ENCODE measurements around the gene DCAF11.

DCAF11 gene

GRCh38 chr14:24114532-24115421 is at the start of gene DCAF11, which contains the start of gene NRL:
Gene DCAF11 (plus strand): TSS chr14:24114777. CDS start chr14:24115595, 818 bp downstream.
Gene NRL (minus strand): TSS chr14:24114949. CDS start chr14:24082848, 32,101 bp downstream.
- Histone ChIP-seq H3K4me3 (ENCODE audit: low read length in 2 of 2) (peak within 1 kb of the TSS; percentile 93 to 96), H3K9ac (ENCODE audit: low read length in 2 of 2) (peak within 1 kb of the TSS; percentile 96 to 97), H3K36me3 (ENCODE audit: control insufficient read depth in 2 of 2, insufficient read depth in 2 of 2, low read length in 2 of 2) (peaks cover 23 to 25% of the 10 kb centered on the region in 2 donors), H3K27me3 (ENCODE audit: control insufficient read depth in 1 of 2, insufficient read depth in 2 of 2, low read length in 2 of 2) (no peaks in the 10 kb centered on the region), H3K4me1 (ENCODE audit: control insufficient read depth, insufficient read depth, low read length) (peaks cover 18% of the 10 kb centered on the region), H3K27ac (ENCODE audit: low read length) (peak within 1 kb of the TSS; percentile 97), H3K9me3 (ENCODE audit: control insufficient read depth in 2 of 2, low read length in 2 of 2) (no peaks in the 10 kb centered on the region)

- Histone ChIP-seq H3K27ac (ENCODE audit: low read length) (no peak overlapping the region), H3K4me3 (ENCODE audit: low read length in 2 of 2) (no peak overlapping the region), H3K27me3 (ENCODE audit: control insufficient read depth in 1 of 2, insufficient read depth in 2 of 2, low read length in 2 of 2) (peaks cover 0 to 3% of the 10 kb centered on the region in 2 donors), H3K4me1 (ENCODE audit: control insufficient read depth, insufficient read depth, low read length) (no peaks in the 10 kb centered on the region), H3K9ac (ENCODE audit: low read length in 2 of 2) (no peak overlapping the region), H3K36me3 (ENCODE audit: control insufficient read depth in 2 of 2, insufficient read depth in 2 of 2, low read length in 2 of 2) (no peaks in the 10 kb centered on the region), H3K9me3 (ENCODE audit: control insufficient read depth in 2 of 2, low read length in 2 of 2) (no peaks in the 10 kb centered on the region)
These were observed 49.7 kb upstream of the DCAF11 start for GRCh38 chr14:24064856-24065255.

GRCh38 chr14:24065408-24065807 is 49.2 kb upstream of the DCAF11 start:
- H3K4me3 ChIP-seq (ENCODE audit: low read length in 2 of 2), result no peak overlapping the region
- H3K27ac ChIP-seq (ENCODE audit: low read length), result no peak overlapping the region
- H3K9me3 ChIP-seq (ENCODE audit: control insufficient read depth in 2 of 2, low read length in 2 of 2), result no peaks in the 10 kb centered on the region
- H3K27me3 ChIP-seq (ENCODE audit: control insufficient read depth in 1 of 2, insufficient read depth in 2 of 2, low read length in 2 of 2), result no peaks in the 10 kb centered on the region
- no peaks in the 10 kb centered on the region for H3K4me1 ChIP-seq (ENCODE audit: control insufficient read depth, insufficient read depth, low read length)
- no peak overlapping the region for H3K9ac ChIP-seq (ENCODE audit: low read length in 2 of 2)
- no peaks in the 10 kb centered on the region for H3K36me3 ChIP-seq (ENCODE audit: control insufficient read depth in 2 of 2, insufficient read depth in 2 of 2, low read length in 2 of 2)

GRCh38 chr14:24066496-24067132 is 48.0 kb upstream of the DCAF11 start:
- no peaks in the 10 kb centered on the region for H3K9me3 ChIP-seq (ENCODE audit: control insufficient read depth in 2 of 2, low read length in 2 of 2)
- no peaks in the 10 kb centered on the region for H3K27me3 ChIP-seq (ENCODE audit: control insufficient read depth in 1 of 2, insufficient read depth in 2 of 2, low read length in 2 of 2)
- H3K36me3 ChIP-seq (ENCODE audit: control insufficient read depth in 2 of 2, insufficient read depth in 2 of 2, low read length in 2 of 2), result no peaks in the 10 kb centered on the region
- no peak overlapping the region for H3K27ac ChIP-seq (ENCODE audit: low read length)
- no peak overlapping the region for H3K9ac ChIP-seq (ENCODE audit: low read length in 2 of 2)
- H3K4me1 ChIP-seq (ENCODE audit: control insufficient read depth, insufficient read depth, low read length), result peaks cover 2% of the 10 kb centered on the region
- no peak overlapping the region for H3K4me3 ChIP-seq (ENCODE audit: low read length in 2 of 2)

GRCh38 chr14:24067133-24068082 is 47.2 kb upstream of the DCAF11 start:
- peaks cover 10% of the 10 kb centered on the region for H3K4me1 ChIP-seq (ENCODE audit: control insufficient read depth, insufficient read depth, low read length)
- H3K9ac ChIP-seq (ENCODE audit: low read length in 2 of 2), result no peak overlapping the region
- H3K27me3 ChIP-seq (ENCODE audit: control insufficient read depth in 1 of 2, insufficient read depth in 2 of 2, low read length in 2 of 2), result no peaks in the 10 kb centered on the region
- H3K36me3 ChIP-seq (ENCODE audit: control insufficient read depth in 2 of 2, insufficient read depth in 2 of 2, low read length in 2 of 2), result no peaks in the 10 kb centered on the region
- H3K9me3 ChIP-seq (ENCODE audit: control insufficient read depth in 2 of 2, low read length in 2 of 2), result no peaks in the 10 kb centered on the region
- H3K27ac ChIP-seq (ENCODE audit: low read length), result no peak overlapping the region
- H3K4me3 ChIP-seq (ENCODE audit: low read length in 2 of 2), result no peak overlapping the region

- Histone ChIP-seq H3K4me3 (ENCODE audit: low read length in 2 of 2) (no peak overlapping the region), H3K9ac (ENCODE audit: low read length in 2 of 2) (no peak overlapping the region), H3K27ac (ENCODE audit: low read length) (no peak overlapping the region)
These were observed 45.7 kb upstream of the DCAF11 start for GRCh38 chr14:24068711-24069410.

GRCh38 chr14:24069411-24069735 is 45.2 kb upstream of the DCAF11 start:
- H3K36me3 ChIP-seq (ENCODE audit: control insufficient read depth in 2 of 2, insufficient read depth in 2 of 2, low read length in 2 of 2), result no peaks in the 10 kb centered on the region
- no peaks in the 10 kb centered on the region for H3K27me3 ChIP-seq (ENCODE audit: control insufficient read depth in 1 of 2, insufficient read depth in 2 of 2, low read length in 2 of 2)
- H3K4me1 ChIP-seq (ENCODE audit: control insufficient read depth, insufficient read depth, low read length), result peaks cover 16% of the 10 kb centered on the region
- H3K9me3 ChIP-seq (ENCODE audit: control insufficient read depth in 2 of 2, low read length in 2 of 2), result no peaks in the 10 kb centered on the region
- H3K4me3 ChIP-seq (ENCODE audit: low read length in 2 of 2), result no peak overlapping the region
- H3K9ac ChIP-seq (ENCODE audit: low read length in 2 of 2), result no peak overlapping the region
- H3K27ac ChIP-seq (ENCODE audit: low read length), result no peak overlapping the region

More at GRCh38 chr14:24068711-24069410, 45.7 kb upstream of the DCAF11 start:
- H3K36me3 ChIP-seq (ENCODE audit: control insufficient read depth in 2 of 2, insufficient read depth in 2 of 2, low read length in 2 of 2), result no peaks in the 10 kb centered on the region
- no peaks in the 10 kb centered on the region for H3K9me3 ChIP-seq (ENCODE audit: control insufficient read depth in 2 of 2, low read length in 2 of 2)
- no peaks in the 10 kb centered on the region for H3K27me3 ChIP-seq (ENCODE audit: control insufficient read depth in 1 of 2, insufficient read depth in 2 of 2, low read length in 2 of 2)
- peaks cover 16% of the 10 kb centered on the region for H3K4me1 ChIP-seq (ENCODE audit: control insufficient read depth, insufficient read depth, low read length)

GRCh38 chr14:24070285-24071143 is 44.1 kb upstream of the DCAF11 start:
- no peaks in the 10 kb centered on the region for H3K9me3 ChIP-seq (ENCODE audit: control insufficient read depth in 2 of 2, low read length in 2 of 2)
- H3K4me3 ChIP-seq (ENCODE audit: low read length in 2 of 2), result no peak overlapping the region
- H3K27ac ChIP-seq (ENCODE audit: low read length), result no peak overlapping the region
- no peak overlapping the region for H3K9ac ChIP-seq (ENCODE audit: low read length in 2 of 2)
- peaks cover 16% of the 10 kb centered on the region for H3K4me1 ChIP-seq (ENCODE audit: control insufficient read depth, insufficient read depth, low read length)
- H3K27me3 ChIP-seq (ENCODE audit: control insufficient read depth in 1 of 2, insufficient read depth in 2 of 2, low read length in 2 of 2), result peaks cover 0 to 2% of the 10 kb centered on the region in 2 donors
- no peaks in the 10 kb centered on the region for H3K36me3 ChIP-seq (ENCODE audit: control insufficient read depth in 2 of 2, insufficient read depth in 2 of 2, low read length in 2 of 2)

GRCh38 chr14:24071144-24071697 is 43.4 kb upstream of the DCAF11 start, which contains the start of gene CPNE6:
Gene CPNE6 (plus strand): TSS chr14:24071562. CDS start chr14:24072937, 1,375 bp downstream.
- no peak within 1 kb of the TSS for H3K9ac ChIP-seq (ENCODE audit: low read length in 2 of 2)
- no peak within 1 kb of the TSS for H3K27ac ChIP-seq (ENCODE audit: low read length)
- no peaks in the 10 kb centered on the region for H3K9me3 ChIP-seq (ENCODE audit: control insufficient read depth in 2 of 2, low read length in 2 of 2)
- H3K27me3 ChIP-seq (ENCODE audit: control insufficient read depth in 1 of 2, insufficient read depth in 2 of 2, low read length in 2 of 2), result peaks cover 0 to 2% of the 10 kb centered on the region in 2 donors
- peaks cover 16% of the 10 kb centered on the region for H3K4me1 ChIP-seq (ENCODE audit: control insufficient read depth, insufficient read depth, low read length)
- H3K4me3 ChIP-seq (ENCODE audit: low read length in 2 of 2), result peak within 1 kb of the TSS in 1 of 2 donors; percentile 47
- no peaks in the 10 kb centered on the region for H3K36me3 ChIP-seq (ENCODE audit: control insufficient read depth in 2 of 2, insufficient read depth in 2 of 2, low read length in 2 of 2)

Data from stomach smooth muscle (tissue), 2 donors.